ENCODE data around the gene BCL10. TPM values are rescaled to one million over a fixed set of nuclear protein-coding genes. Genes with fewer than 3 reads are reported as not detected.

The BCL10 gene
- total and polyA plus RNA-seq, 3 donors from 2014 or later: 16.5 to 21.2 (median 16.8) TPM

- H3K27me3 ChIP-seq: no peaks in the 10 kb centered on the region
- TF ChIP-seq POLR2A (IDR thresholded peaks at IDR 0.05) (no peak), CTCF (IDR thresholded peaks at IDR 0.05) (no peak)
- WGBS, 2 donors: 89% methylated on average over 5 of the region's 5 CpGs
- intact Hi-C loops (cut with DNase I; ENCODE audit: low total_unique reads): loop anchor here (10.0 kb wide), 1 partner anchor 324 kb away; no protein-coding TSS in a partner anchor
- DNase-seq: no peak
- H3K4me3 ChIP-seq: no peak overlapping the region
- no peak overlapping the region for H3K27ac ChIP-seq
- peaks cover 5% of the 10 kb centered on the region for H3K4me1 ChIP-seq
- H3K36me3 ChIP-seq (ENCODE audit: low read depth, missing control alignments): no peaks in the 10 kb centered on the region
- no peaks in the 10 kb centered on the region for H3K9me3 ChIP-seq
Observed at GRCh38 chr1:85268801-85269585, 7.4 kb downstream of the BCL10 start.

- no peaks in the 10 kb centered on the region for H3K36me3 ChIP-seq (ENCODE audit: low read depth, missing control alignments)
- no peak overlapping the region for H3K4me3 ChIP-seq
- DNase-seq: no peak
- intact Hi-C loops (cut with DNase I; ENCODE audit: low total_unique reads): loop anchor here (10.0 kb wide), 1 partner anchor 323 kb away; no protein-coding TSS in a partner anchor
- H3K4me1 ChIP-seq: no peaks in the 10 kb centered on the region
- H3K9me3 ChIP-seq: no peaks in the 10 kb centered on the region
- no peak overlapping the region for H3K27ac ChIP-seq
- 88 to 92% methylated on average over 2 of the region's 2 CpGs for WGBS, 2 donors
- no peaks in the 10 kb centered on the region for H3K27me3 ChIP-seq
- TF ChIP-seq POLR2A (IDR thresholded peaks at IDR 0.05): no peak
- TF ChIP-seq CTCF (IDR thresholded peaks at IDR 0.05): no peak
Observed at GRCh38 chr1:85267313-85267712, 9.1 kb downstream of the BCL10 start.

- H3K27me3 ChIP-seq: no peaks in the 10 kb centered on the region
- no peak overlapping the region for H3K27ac ChIP-seq
- 68 to 90% methylated on average over 2 of the region's 2 CpGs for WGBS, 2 donors
- intact Hi-C loops (cut with DNase I; ENCODE audit: low total_unique reads): loop anchor here (10.0 kb wide), 1 partner anchor 319 kb away; no protein-coding TSS in a partner anchor
- no peak overlapping the region for H3K4me3 ChIP-seq
- no peaks in the 10 kb centered on the region for H3K9me3 ChIP-seq
- H3K4me1 ChIP-seq: no peaks in the 10 kb centered on the region
- no peak for TF ChIP-seq CTCF (IDR thresholded peaks at IDR 0.05)
- no peak for TF ChIP-seq POLR2A (IDR thresholded peaks at IDR 0.05)
- DNase-seq: no peak
- no peaks in the 10 kb centered on the region for H3K36me3 ChIP-seq (ENCODE audit: low read depth, missing control alignments)
Observed at GRCh38 chr1:85264150-85264549, 12.3 kb downstream of the BCL10 start.

GRCh38 chr1:85262985-85263384 is 13.4 kb downstream of the BCL10 start:
- DNase-seq: no peak
- intact Hi-C loops (cut with DNase I; ENCODE audit: low total_unique reads): loop anchor here (10.0 kb wide), 1 partner anchor 318 kb away; no protein-coding TSS in a partner anchor
- no peak for TF ChIP-seq CTCF (IDR thresholded peaks at IDR 0.05)
- H3K4me1 ChIP-seq: peaks cover 4% of the 10 kb centered on the region
- H3K27ac ChIP-seq: no peak overlapping the region
- no peak overlapping the region for H3K4me3 ChIP-seq
- no peaks in the 10 kb centered on the region for H3K9me3 ChIP-seq
- H3K27me3 ChIP-seq: no peaks in the 10 kb centered on the region
- H3K36me3 ChIP-seq (ENCODE audit: low read depth, missing control alignments): no peaks in the 10 kb centered on the region

GRCh38 chr1:85259912-85260274 is 16.5 kb downstream of the BCL10 start:
- 5 to 23% methylated on average over 7 of the region's 7 CpGs for WGBS, 2 donors
- Histone ChIP-seq H3K27ac (peak overlapping the region in 1 of 2 donors; percentile 71), H3K4me1 (peaks cover 4% of the 10 kb centered on the region), H3K36me3 (ENCODE audit: low read depth, missing control alignments) (no peaks in the 10 kb centered on the region), H3K27me3 (no peaks in the 10 kb centered on the region), H3K4me3 (peak overlapping the region; percentile 87 to 98), H3K9me3 (no peaks in the 10 kb centered on the region)
- intact Hi-C loops (cut with DNase I; ENCODE audit: low total_unique reads): loop anchor here (10.0 kb wide), 1 partner anchor 315 kb away; no protein-coding TSS in a partner anchor
- TF ChIP-seq POLR2A (IDR thresholded peaks at IDR 0.05): no peak
- no peak for TF ChIP-seq CTCF (IDR thresholded peaks at IDR 0.05)
- no peak for DNase-seq
